Chondrocyte (in vitro differentiated cells): ENCODE measurements around the gene TEX101. TPM values are rescaled to one million over a fixed set of nuclear protein-coding genes. Genes with fewer than 3 reads are reported as not detected.

Source experiments
- DNase-seq: peaks from one replicate; pipeline ENCODE4 v3.0.0; 2021; ENCODE audit warnings: mixed read lengths, low spot score
- H3K27ac Mint-ChIP-seq: one replicate; pipeline ENCODE4 v1.8.0; 2021; ENCODE audit warnings: mild to moderate bottlenecking, moderate library complexity, mixed read lengths; ENCODE audit not compliant: unreplicated experiment
- H3K27me3 Mint-ChIP-seq: 2 replicates; pipeline ENCODE4 v1.8.0; 2021; ENCODE audit warnings: low read depth, mixed read lengths
- H3K36me3 Mint-ChIP-seq: 2 replicates; pipeline ENCODE4 v1.8.0; 2021; ENCODE audit warnings: low read depth, mixed read lengths
- H3K4me1 Mint-ChIP-seq: 2 replicates; pipeline ENCODE4 v1.8.0; 2021; ENCODE audit warnings: low read depth, mild to moderate bottlenecking, mixed read lengths
- H3K4me3 Mint-ChIP-seq: one replicate; pipeline ENCODE4 v1.8.0; 2021; ENCODE audit warnings: mild to moderate bottlenecking, moderate library complexity, mixed read lengths; ENCODE audit not compliant: unreplicated experiment
- H3K9me3 Mint-ChIP-seq: 2 replicates; pipeline ENCODE4 v1.8.0; 2021; ENCODE audit warnings: low read depth, mixed read lengths
- CTCF ChIP-seq: fragments of 200-600 bp; sonication (generic); IDR thresholded peaks from 2 replicates; pipeline ENCODE4 v1.5.0; 2021; ENCODE audit warnings: antibody characterized with exemption, mild to moderate bottlenecking, moderate library complexity
- total RNA-seq: library from RNA; stranded (reverse); gene quantifications from 3 replicates; pipeline ENCODE4 v1.2.1, GENCODE V29; 2021

TEX101 gene
- total RNA-seq, 1 donor from 2014 or later = not detected

DNA sequence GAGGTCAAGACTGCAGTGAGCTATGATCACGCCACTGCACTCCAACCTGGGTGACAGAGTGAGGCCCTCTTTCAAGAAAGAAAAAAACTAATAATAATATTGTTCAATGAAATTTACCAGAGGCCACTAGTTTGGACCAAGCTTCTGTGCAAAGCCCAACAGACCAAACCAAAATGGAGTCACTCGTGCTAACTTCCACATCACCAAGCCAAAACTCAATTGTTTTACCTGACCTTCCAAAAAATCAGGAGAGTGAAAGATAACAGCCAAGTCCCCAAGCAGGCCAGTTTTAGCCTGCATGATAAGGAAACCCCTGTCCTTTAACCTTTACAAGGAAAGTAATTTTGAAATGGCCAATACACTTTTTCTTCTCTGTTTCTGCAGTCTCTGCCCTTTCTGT lies 30.7 kb downstream of the TEX101 start:
- Mint-ChIP-seq H3K9me3 (no peaks in the 10 kb centered on the region), H3K4me1 (peaks cover 6% of the 10 kb centered on the region), H3K36me3 (no peaks in the 10 kb centered on the region), H3K4me3 (no peak overlapping the region), H3K27me3 (peaks cover 17% of the 10 kb centered on the region), H3K27ac (no peak overlapping the region)
- no peak for DNase-seq
- TF ChIP-seq CTCF = no peak

DNA sequence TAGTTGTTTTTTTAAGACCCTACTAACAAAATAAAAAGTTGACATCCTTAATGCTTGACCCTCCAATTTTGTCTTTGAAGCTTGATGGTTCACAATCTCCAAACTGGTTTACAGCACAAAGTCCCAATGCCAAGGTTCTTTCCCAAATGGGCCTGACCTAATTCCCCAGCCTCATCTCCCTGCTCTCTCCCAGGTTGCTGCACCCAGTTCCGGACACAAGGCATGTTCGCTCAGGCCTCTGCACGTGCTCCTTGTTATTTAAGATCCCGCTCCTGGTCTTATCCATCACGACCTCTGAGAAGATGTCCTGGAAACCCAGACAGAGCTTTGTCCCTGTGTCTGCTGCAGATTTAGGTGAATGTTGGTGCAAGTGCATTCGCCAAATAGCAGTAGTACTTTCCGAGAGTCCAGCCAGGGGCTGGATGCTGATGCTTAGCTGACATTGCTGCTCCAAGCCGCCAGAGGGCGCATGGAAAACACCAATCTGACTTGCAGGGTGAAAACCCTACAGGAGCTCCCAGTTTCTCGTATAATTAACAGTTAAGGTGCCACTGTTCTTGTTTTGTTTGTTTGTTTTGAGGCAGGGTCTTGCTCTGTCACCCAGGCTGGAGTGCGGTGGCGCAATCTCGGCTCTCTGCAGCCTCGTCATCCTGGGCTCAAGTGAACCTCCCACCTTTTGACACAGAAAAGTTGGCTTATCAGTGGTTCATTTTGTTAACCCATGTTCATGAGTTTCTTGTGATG lies 32.2 kb downstream of the TEX101 start:
- H3K27ac Mint-ChIP-seq = no peak overlapping the region
- peak; percentile 94 for TF ChIP-seq CTCF
- H3K4me1 Mint-ChIP-seq = peaks cover 12% of the 10 kb centered on the region
- no peaks in the 10 kb centered on the region for H3K9me3 Mint-ChIP-seq
- H3K4me3 Mint-ChIP-seq = no peak overlapping the region
- peaks cover 12% of the 10 kb centered on the region for H3K27me3 Mint-ChIP-seq
- no peak for DNase-seq
- H3K36me3 Mint-ChIP-seq = no peaks in the 10 kb centered on the region

GRCh38 chr19:43447655-43448054 lies 33.0 kb downstream of the TEX101 start:
- Mint-ChIP-seq H3K27ac (no peak overlapping the region), H3K36me3 (peaks cover 1% of the 10 kb centered on the region), H3K4me3 (no peak overlapping the region), H3K9me3 (peaks cover 5% of the 10 kb centered on the region), H3K4me1 (peaks cover 12% of the 10 kb centered on the region), H3K27me3 (peaks cover 9% of the 10 kb centered on the region)
- no peak for DNase-seq
- no peak for TF ChIP-seq CTCF

DNA sequence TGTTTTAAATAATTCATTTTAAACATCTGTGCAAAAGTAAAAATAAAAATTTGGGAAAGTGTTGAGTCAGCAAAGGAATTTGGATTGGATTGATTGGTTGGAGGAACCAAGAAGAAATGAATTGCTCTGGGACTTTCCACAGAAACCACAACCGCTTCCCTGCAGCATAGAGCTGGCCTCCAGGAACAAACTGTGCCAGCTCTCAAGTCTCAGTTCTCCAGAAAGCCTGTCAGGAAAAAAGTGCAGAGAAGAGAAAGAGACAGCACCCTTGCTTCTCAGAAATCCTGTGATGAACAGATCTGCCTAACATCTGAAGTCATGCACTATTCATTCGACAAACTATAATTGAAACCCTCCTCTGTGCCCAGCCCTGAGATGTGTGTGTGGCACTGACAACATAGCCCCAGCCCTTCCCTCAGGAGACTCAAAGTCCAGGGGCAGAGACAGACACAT lies 35.9 kb downstream of the TEX101 start:
- H3K4me1 Mint-ChIP-seq = peaks cover 12% of the 10 kb centered on the region
- DNase-seq = no peak

DNA sequence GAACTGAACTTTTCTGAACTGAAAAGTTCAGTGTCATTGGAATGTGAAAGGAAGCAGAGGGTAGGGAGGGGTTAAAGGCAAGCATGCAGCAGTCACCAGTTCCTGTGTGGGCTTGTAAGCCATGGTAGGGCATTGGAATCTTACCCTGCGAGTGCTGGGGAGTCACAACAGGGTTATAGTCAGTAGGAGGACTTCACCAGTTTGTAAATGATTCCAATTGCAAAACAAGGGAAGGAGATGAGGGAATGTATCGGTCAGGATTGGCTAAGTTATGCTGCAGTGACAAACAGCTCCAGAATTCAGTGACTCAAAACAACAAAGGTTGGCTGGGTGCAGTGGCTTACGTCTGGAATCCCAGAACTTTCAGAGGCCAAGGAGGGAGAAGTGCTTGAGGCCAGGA lies 37.9 kb downstream of the TEX101 start:
- Mint-ChIP-seq H3K36me3 (peaks cover 2% of the 10 kb centered on the region), H3K9me3 (peaks cover 7% of the 10 kb centered on the region), H3K27me3 (peaks cover 13% of the 10 kb centered on the region), H3K4me3 (no peak overlapping the region), H3K4me1 (peaks cover 7% of the 10 kb centered on the region), H3K27ac (no peak overlapping the region)
- TF ChIP-seq CTCF = no peak
- DNase-seq = no peak

More for the DNA sequence above, 35.9 kb downstream of the TEX101 start:
- no peak for TF ChIP-seq CTCF
- Mint-ChIP-seq H3K36me3 (peaks cover 2% of the 10 kb centered on the region), H3K27ac (peak overlapping the region; percentile 62), H3K9me3 (peaks cover 7% of the 10 kb centered on the region), H3K4me3 (no peak overlapping the region), H3K27me3 (peaks cover 10% of the 10 kb centered on the region)
